GM12891 (cell line): ENCODE data around the gene TRAPPC3.

Source experiments
- POLR2A ChIP-seq: IDR thresholded peaks from 2 replicates; pipeline ENCODE4 v1.6.1; 2011; ENCODE audit warnings: low read depth, low read length, control low read depth
- POLR2AphosphoS5 ChIP-seq: IDR thresholded peaks from 2 replicates; pipeline ENCODE4 v1.6.1; 2011; ENCODE audit warnings: low read depth, low read length, control low read depth
- SPI1 ChIP-seq: IDR thresholded peaks from 2 replicates; pipeline ENCODE4 v1.6.1; 2011; ENCODE audit warnings: low read depth, low read length, control low read depth
- TAF1 ChIP-seq: IDR thresholded peaks from 2 replicates; pipeline ENCODE4 v1.6.1; 2011; ENCODE audit warnings: low read depth, low read length, control low read depth

DNA sequence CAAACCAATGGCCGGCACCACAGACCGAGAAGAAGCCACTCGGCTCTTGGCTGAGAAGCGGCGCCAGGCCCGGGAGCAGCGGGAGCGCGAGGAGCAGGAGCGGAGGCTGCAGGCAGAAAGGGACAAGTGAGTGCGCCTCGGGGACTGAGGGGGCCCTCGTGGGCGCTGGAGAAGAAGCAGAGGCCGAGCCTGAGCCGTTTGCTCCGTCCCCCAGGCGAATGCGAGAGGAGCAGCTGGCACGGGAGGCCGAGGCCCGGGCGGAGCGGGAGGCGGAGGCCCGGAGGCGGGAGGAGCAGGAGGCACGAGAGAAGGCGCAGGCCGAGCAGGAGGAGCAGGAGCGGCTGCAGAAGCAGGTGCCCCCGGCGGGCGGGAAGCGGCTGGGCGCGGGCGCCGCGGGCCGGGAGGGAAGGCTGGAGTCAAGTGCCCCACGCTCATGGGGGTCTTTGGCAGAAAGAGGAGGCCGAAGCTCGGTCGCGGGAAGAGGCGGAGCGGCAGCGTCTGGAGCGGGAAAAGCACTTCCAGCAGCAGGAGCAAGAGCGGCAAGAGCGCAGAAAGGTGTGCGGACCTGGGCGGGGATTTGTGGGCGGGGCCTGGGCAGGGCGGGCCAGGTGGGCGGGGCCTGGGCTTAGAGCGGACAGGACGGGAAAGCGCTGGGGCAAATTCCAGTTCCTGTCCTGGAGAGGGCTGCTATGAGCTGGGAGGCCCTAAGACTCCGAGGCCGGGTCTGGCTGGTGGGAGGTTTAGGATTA, 29.4 kb upstream of the TRAPPC3 start:
- TF ChIP-seq POLR2A (no peak), TAF1 (no peak), SPI1 (no peak), POLR2AphosphoS5 (no peak)
